HG03571 (cell line): Measurements from ENCODE around the gene ADM2.
"Not testable (repeated sequence)": the region's sequence is repeated elsewhere in the genome, so short reads cannot be mapped to it uniquely, and the experiment has no call there.

Experiments used
- ATAC-seq: cut with Tn5 transposase; IDR thresholded peaks from one replicate; pipeline ENCODE4 v1.9.1; 2021; ENCODE audit not compliant: unreplicated experiment

The ADM2 gene

DNA sequence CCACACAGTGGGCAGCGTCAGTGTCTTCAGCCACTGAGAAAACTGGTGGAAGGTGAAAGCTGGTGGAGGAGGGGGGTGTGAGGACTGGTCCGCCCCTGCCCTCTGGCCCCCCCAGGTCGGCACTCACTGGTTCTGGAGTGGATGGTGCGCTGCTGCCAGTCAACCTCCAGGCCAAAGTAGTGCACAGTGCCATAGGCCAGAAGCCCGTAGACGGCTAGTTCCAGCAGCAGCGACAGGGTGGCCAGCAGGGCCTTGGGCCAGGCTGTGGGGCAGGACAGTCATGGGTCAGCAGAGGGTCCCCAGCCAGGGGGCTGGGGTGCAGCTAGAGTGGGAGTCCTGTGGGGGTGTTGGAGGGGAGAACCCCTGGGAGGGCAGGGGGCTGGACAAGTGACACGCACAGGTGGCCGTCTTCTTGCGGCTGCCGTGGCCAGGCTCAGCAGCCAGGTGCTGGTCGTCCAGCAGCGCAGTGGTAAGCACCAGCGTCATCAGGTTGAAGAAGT is 24.0 kb downstream of the ADM2 start:
- ATAC-seq, result no peak

DNA sequence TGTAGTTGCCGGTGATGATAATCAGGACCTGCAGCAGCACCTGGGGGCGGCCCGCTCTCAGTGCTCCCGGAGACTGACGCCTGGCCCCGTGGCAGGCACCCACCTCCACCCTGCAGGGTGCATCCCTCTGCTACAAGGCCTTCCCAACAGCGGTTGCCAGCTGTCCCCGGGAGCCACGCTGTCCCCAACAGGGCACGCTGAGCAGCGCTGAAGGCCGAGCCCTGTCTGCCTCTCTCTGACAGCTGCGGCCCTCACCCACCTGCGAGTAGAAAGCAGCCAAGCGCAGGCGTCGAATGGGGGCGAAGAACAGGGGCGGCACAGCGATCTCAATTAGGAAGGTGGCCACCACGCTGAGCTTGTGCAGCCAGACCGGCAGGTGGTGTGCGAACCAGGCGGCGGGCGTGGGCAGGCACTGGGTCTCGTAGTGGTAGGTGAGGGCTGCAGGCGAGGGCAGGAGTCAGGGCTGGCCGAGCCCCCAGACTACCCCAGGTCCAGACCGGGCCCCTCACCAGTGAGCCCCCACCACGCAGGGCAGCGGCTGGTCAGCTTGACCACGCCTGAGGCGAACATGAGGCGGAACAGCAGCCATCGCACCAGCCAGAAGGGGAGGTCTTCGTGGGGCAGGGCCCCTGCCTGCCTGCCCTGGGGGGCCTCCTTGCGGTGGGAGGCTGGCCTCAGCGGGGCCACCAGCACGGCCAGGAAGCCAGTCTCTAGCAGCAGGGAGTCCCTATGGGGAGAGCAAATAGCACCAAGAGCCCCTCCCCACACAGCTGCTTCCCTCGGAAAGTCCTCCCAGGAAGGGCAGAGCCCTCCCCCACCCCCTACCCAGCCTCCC is 24.6 kb downstream of the ADM2 start:
- ATAC-seq, result no peak

DNA sequence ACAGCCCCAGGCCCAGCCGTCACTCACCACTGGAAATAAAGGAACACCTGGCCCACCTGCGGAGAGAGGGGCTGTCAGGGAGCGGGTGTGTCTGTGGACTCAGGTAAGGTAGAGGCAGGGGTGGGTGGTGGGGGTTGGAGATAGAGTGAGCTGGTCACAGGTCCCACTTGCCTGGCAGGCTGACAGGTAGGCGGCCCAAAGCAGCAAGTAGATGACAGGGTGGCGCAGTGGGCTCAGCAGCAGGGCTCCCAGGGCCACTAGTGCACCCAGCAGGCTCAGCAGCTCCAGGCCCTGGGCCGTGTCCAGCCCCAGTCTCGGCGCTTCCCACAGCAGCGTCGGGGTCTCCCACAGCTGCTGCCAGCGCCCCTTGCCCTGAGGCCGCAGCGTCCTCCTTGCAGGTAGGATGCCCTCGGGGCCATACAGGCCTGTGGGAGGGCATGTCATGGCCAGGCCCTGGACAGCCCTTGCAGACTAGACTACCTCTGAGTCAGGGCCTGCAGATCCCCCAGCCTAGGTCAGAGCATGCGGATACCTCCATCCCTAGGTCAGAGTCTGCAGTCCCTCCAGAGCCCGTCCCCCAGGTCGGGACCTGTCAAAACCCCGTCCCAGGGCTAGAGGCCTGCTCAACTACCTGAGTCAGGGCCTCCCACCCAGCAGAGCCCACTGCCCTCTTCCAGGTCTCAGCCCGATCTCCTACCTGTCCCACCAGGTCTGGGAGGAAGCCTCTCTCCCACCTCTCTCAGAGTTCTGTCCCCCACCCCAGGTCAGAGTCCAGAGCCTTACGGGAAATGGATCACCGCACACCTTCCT is 25.5 kb downstream of the ADM2 start:
- no peak for ATAC-seq

DNA sequence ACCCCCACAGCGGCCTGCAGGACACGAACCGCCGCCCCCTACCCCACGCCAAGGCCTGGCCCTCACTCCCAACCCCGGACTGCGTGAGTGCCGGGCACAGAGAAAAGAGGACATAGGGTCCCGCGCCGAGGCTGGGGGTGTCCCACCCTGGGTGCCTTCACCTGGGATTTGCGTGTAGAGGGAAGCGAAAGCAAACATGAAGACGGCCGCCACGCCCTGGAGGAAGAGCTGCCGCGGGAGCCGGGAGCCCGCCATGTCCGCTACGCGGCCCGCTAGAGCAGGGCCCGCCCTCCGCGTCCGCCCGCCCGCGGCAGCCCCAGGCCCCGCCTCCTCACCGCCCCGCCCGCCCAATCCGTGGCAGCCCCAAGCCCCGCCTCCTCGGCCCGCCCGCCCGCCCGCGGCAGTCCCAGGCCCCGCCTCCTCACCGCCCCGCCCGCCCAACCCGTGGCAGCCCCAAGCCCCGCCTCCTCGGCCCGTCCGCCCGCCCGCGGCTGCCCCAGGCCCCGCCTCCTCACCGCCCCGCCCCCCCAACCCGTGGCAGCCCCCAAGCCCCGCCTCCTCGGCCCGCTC is 26.2 kb downstream of the ADM2 start, which contains the start of gene LMF2:
Gene LMF2, minus strand, starts transcription at position 282 of the 570 bp plus-strand sequence. Its CDS starts 27 bp downstream, at position 255.
- ATAC-seq, result no peak

DNA sequence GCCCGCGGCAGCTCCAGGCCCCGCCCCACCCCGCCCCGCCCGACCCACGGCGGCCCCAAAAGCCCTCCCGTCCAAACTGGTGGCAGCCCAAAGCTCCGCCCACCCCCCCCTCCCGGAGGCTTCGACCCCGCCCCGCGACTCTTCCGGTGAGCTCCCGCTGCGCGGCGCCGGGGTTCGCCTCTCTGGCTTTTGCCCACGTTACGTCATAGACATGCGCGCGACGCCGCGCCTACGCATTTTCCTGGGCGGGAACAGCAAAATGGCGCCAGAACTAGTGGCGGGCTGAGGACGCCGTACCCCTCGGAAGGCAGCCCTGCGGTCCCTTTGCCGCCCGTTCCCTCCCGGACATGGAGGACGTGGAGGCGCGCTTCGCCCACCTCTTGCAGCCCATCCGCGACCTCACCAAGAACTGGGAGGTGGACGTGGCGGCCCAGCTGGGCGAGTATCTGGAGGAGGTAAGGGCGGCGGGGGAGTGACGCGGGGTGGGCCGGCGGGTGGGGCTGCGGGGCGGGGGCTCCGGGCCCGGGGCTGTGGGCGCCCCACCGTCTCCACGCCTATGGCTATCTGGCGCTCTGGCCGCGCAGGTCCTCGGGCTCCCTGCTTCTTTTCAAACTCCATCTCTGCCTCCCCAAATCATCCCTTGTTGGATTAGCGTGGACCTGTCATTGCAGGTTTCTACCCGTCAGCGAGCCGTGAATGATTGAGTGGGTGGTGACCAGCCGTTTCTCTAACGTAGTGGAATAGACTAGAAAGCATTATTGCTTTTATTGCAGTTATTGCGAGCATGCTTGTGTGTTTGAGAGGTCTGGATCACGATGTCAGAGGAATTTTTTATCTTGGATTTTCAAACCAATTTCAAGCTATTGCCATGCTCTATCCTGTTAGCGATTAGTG is 26.9 kb downstream of the ADM2 start, which contains the start of gene NCAPH2:
Gene NCAPH2, plus strand, starts transcription at position 234 of the 894 bp plus-strand sequence. Its CDS starts 114 bp downstream, at position 348.
- peak; percentile 64 for ATAC-seq

DNA sequence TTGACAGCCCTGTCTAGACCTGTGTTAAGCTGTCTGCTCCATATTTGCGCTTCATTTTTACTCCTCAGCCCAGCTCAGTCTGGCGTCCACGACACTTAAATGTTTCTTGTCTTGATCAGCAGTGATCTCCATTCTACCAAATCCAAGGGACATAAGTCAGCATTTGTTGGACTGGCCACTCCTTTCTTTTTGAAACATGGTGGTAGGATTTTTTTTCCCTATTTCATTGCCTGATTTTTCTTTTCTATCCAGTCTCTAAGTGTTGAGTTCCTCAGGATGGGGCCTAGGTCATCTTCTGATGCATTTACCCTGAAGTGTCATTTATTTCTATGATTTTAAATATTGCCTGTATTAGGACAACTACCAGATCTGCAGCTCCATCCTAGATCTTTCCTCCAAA is 27.6 kb downstream of the ADM2 start:
- no peak for ATAC-seq

DNA sequence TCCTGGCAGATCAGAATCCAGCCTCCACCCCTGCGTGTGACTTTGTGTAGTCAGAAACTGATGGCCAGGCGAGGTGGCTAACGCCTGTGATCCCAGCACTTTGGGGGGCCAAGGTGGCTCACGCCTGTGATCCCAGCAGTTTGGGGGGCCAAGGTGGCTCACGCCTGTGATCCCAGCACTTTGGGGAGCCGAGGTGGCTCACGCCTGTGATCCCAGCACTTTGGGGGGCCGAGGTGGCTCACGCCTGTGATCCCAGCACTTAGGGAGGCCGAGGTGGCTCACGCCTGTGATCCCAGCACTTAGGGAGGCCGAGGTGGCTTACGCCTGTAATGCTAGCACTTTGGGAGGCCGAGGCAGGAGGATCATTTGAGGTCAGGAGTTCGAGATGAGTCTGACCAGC is 31.8 kb downstream of the ADM2 start:
- no peak for ATAC-seq

DNA sequence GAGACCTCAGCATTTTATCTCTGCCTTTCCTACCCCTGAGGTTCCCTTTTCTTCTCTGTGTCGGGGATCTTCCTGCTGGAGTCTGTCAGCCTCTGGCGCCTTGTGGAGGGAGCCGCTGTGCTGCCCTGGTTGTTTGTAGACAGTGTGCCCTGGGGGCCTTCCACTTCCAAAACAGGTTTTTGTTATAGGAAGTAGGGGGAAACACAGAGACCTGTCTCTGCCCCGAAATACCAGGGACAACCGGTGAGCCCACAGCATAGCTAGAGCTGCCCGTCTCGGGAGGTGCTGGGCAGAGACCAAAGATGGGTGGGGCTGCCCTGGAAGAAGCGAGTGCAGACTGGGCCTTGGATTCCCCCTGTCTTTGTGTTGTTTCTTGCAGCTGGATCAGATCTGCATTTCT is 34.7 kb downstream of the ADM2 start:
- no peak for ATAC-seq

DNA sequence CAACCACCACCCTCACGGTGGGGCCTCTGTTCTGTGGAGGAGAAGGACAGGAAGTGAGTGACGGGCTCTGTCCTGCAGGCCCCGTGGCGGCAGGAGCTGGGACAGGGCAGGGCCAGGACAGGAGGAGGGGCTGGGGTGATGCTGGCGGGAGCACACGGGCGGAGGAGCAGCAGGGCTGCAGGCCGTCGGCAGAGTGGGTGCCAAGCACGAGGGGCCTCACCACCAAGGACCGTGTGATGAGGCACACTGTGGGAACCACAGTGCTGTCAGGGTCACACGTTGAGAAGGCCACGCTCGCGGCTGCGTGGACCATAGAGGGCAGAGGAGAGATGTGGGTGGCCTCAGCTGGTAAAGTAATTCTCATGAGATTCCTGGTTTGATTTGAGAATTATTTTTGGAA is 35.5 kb downstream of the ADM2 start:
- ATAC-seq, result no peak

DNA sequence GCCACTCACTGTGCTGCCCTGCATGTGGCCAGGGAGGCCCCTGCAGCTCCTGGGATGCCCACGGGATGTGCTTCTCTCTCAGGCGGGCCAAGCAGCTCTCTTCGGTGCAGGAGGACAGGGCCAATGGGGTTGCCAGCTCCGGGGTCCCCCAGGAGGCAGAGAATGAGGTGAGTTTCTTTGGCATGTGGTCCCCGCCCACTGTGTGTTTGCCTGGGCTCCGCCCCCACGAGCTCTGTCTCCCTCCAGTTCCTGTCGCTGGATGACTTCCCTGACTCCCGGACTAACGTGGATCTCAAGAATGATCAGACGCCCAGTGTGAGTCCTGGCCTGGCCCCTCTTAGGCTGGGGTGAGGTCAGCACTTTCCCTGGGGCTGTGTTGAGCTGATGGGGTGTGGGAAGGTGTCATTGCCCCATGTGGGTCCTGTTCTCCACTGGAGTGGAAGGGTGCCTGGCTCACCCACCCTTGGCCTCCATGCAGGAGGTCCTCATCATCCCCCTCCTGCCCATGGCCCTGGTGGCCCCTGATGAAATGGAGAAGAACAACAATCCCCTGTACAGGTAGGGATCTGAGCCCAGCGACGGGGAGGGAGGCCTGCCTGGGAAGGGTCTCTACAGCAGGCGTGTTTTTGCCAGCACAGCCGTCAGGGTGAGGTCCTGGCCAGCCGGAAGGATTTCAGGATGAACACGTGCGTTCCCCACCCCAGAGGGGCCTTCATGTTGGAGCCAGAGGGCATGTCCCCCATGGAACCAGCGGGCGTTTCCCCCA is 36.3 kb downstream of the ADM2 start:
- ATAC-seq, result no peak

DNA sequence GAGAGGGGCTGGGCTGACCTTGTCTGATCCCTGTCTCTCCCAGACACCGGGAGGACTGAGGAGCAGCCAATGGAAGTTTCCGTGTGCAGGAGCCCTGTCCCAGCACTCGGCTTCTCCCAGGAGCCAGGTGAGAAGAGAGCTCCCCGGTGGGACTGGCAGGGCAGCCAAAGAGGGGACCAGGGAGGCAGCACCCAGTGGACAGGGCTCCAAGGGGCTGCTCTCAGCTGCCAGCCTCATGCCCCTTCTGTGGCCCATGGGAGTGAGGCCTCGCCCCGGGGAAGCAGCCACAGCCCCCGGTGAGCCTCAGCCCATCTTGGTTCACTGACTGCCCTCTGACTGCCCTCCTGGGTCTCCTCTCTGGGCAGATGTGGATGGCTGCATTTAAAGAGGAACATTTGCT is 37.3 kb downstream of the ADM2 start:
- ATAC-seq, result no peak

DNA sequence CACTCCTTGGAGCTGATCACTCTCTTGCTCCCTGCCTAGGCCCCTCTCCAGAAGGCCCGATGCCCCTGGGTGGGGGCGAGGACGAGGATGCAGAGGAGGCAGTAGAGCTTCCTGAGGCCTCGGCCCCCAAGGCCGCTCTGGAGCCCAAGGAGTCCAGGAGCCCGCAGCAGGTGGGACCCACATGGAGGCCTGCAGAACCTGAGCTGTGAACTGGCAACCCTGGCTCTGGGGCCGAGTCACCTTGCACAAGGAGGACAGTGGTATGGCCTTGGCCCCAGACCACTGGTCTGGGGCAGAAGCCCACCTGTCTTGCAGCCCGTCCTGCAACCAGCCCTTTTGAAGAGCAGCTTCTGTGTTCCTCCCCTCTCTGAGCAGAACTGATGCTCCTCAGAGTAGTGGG is 37.8 kb downstream of the ADM2 start:
- no peak for ATAC-seq

DNA sequence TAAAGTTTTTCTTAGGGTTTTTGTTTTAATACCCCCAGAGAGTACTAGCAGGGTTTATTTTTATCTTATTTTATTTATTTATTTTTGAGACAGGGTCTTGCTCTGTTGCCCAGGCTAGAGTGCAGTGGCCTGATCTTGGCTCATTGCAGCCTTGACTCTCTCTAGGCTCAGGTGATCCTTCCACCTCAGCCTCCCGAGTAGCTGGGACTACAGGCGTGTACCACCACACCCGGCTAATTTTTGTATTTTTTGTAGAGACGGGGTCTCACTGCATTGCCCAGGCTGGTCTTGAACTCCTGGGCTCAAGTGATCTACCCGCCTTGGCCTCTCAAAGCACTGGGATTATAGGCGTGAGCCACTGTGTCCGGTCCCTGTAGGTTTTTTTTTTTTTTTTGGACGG is 38.8 kb downstream of the ADM2 start:
- ATAC-seq, result not testable (repeated sequence)

DNA sequence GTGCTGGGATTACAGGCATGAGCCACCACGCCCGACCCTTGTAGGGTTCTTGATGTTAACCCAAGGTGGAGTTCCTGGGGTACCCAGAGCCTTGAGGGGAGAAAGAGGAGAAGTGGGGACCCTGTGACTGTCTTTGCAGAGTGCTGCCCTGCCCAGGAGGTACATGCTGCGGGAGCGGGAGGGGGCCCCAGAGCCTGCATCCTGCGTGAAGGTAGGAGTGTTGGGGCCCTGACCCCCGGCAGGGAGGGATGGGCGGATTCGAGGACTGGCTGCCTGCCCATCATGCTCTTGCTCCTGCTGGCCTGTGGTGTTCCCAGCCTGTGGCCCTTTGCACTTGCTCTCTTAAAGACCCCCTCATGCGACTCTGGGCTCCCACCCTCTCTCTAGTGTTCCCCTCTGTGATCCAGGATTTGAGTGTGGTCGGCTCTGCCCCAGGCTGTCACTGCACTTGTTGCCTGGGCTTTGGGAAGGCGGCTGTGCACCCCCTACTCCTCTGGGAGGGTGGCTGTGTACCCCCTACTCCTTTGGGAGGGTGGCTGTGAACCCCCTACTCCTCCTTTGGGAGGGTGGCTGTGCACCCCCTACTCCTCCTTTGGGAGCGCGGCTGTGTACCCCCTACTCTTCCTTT is 39.6 kb downstream of the ADM2 start:
- no peak for ATAC-seq

DNA sequence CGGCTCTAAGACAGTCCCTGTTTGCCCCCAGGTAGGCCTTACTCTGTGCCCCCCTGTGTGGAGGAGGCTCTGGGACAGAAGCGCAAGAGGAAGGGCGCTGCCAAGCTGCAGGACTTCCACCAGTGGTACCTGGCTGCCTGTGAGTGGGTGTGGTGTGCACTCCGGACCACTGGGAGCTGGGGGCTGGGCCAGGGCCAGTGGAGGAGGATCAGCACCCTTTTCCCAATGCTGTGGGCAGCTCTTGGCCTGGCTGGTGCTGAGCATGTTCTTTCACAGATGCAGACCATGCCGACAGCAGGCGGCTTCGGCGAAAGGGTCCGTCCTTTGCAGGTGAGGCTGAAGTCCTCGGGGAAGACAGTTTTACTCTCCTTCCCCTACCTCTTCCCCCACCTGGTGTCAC is 40.4 kb downstream of the ADM2 start:
- no peak for ATAC-seq

DNA sequence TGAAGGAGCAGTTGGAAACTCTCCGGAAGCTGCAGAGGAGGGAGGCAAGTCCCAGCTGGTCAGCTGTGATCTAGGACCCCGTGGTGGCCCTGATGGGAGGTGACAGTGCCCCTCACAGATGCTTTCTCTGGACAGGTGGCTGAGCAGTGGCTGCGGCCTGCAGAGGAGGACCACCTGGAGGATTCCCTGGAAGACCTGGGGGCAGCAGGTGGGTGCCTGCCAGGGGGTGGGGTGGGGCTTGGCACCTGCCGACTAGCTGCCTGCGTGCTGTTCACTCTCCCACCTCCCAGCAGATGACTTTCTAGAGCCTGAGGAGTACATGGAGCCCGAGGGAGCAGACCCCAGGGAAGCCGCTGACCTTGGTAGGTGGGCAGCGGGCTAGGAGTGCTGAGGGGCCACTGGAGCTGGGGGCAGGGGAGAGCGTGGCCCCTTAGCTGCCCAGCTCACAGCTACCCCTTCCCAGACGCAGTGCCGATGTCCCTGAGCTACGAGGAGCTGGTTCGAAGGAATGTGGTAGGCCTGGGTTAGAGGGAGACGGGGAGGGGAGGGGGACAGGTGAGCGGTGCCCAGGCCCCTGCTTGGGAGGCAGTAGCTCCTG is 41.0 kb downstream of the ADM2 start:
- ATAC-seq, result no peak

DNA sequence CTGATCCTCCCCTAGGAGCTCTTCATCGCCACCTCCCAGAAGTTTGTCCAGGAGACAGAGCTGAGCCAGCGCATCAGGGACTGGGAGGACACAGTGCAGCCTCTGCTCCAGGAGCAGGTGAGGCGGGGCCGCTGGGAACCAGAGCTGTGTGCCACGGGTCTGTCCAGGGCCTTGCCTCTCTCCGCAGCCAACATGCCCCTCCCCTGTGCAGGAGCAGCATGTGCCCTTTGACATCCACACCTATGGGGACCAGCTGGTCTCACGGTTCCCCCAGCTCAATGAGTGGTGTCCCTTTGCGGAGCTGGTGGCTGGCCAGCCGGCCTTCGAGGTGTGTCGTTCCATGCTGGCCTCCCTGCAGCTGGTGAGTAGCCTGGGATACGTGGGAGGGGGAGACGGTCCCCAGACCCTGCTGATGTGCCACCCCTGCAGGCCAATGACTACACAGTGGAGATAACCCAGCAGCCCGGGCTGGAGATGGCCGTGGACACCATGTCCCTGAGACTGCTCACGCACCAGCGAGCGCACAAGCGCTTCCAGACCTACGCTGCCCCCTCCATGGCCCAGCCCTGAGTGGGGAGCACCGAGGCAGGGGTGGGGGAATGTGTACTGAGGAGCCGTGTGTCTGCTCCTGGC is 41.6 kb downstream of the ADM2 start:
- no peak for ATAC-seq

DNA sequence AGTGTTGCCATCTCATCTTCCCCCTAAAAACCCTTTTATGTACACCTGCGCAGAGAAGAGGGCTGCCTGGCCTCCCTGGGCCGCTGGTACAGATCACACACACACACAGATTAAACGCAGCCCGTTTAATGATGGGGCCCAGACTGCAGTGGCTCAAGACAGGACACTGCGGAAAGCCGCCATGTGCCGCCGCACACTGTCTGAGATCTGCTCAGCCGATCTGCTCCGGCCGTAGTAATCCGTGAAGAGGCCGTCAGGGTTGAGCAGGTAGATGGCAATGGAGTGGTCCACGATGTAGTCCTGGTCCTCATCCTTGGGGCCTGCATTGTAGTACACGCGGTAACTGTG is 42.1 kb downstream of the ADM2 start:
- no peak for ATAC-seq
